ENCODE results near the gene PRKCA.
"Not testable (repeated sequence)": the region's sequence is repeated elsewhere in the genome, so short reads cannot be mapped to it uniquely, and the experiment has no call there.

PRKCA gene

GRCh38 chr17:66354472-66354871, 52.1 kb downstream of the PRKCA start:
- no peak for DNase-seq

- DNase-seq, result no peak
Observed at GRCh38 chr17:66354981-66355380, 52.6 kb downstream of the PRKCA start.

GRCh38 chr17:66355510-66355909, 53.1 kb downstream of the PRKCA start:
- DNase-seq, result no peak

- DNase-seq, result no peak
Observed at GRCh38 chr17:66357037-66357436, 54.6 kb downstream of the PRKCA start.

- DNase-seq, result no peak
Observed at GRCh38 chr17:66359351-66359750, 56.9 kb downstream of the PRKCA start.

GRCh38 chr17:66360961-66361565, 58.6 kb downstream of the PRKCA start:
- DNase-seq, result not testable (repeated sequence)

GRCh38 chr17:66364508-66364907, 62.1 kb downstream of the PRKCA start:
- DNase-seq, result no peak

GRCh38 chr17:66364990-66365490, 62.6 kb downstream of the PRKCA start:
- DNase-seq, result no peak

- no peak for DNase-seq
Observed at GRCh38 chr17:66365903-66366302, 63.5 kb downstream of the PRKCA start.

- DNase-seq, result no peak
Observed at GRCh38 chr17:66367107-66367506, 64.7 kb downstream of the PRKCA start.

- DNase-seq, result no peak
Observed at GRCh38 chr17:66369830-66370229, 67.4 kb downstream of the PRKCA start.

- no peak for DNase-seq
Observed at GRCh38 chr17:66371561-66371960, 69.1 kb downstream of the PRKCA start.

- no peak for DNase-seq
Observed at GRCh38 chr17:66372182-66372581, 69.8 kb downstream of the PRKCA start.

- DNase-seq, result no peak
Observed at GRCh38 chr17:66373079-66373478, 70.7 kb downstream of the PRKCA start.

- peak in 1 of 4 experiments; percentile 52 for DNase-seq
Observed at GRCh38 chr17:66373944-66374817, 71.8 kb downstream of the PRKCA start.

GRCh38 chr17:66375121-66375520, 72.7 kb downstream of the PRKCA start:
- no peak for DNase-seq

GRCh38 chr17:66378296-66378695, 75.9 kb downstream of the PRKCA start:
- DNase-seq, result no peak

GRCh38 chr17:66379544-66379943, 77.1 kb downstream of the PRKCA start:
- DNase-seq, result no peak

- DNase-seq, result no peak
Observed at GRCh38 chr17:66379996-66380395, 77.6 kb downstream of the PRKCA start.

- DNase-seq, result no peak
Observed at GRCh38 chr17:66381701-66382362, 79.4 kb downstream of the PRKCA start.

- DNase-seq, result no peak
Observed at GRCh38 chr17:66383333-66383732, 80.9 kb downstream of the PRKCA start.

- no peak for DNase-seq
Observed at GRCh38 chr17:66386498-66387351, 84.3 kb downstream of the PRKCA start.
